ENCODE results near the gene OR10S1.
"Not testable (repeated sequence)": the region's sequence is repeated elsewhere in the genome, so short reads cannot be mapped to it uniquely, and the experiment has no call there.

Gene OR10S1

GRCh38 chr11:123977731-123978347, at the start of gene OR10S1:
Gene OR10S1 (minus strand): TSS chr11:123977781. CDS start chr11:123977664, 117 bp downstream.
- H3K9me3 ChIP-seq (ENCODE audit: low read length) = no peaks in the 10 kb centered on the region
- no peaks in the 10 kb centered on the region for H3K4me1 ChIP-seq (ENCODE audit: insufficient read depth, low read length)
- no peak within 1 kb of the TSS for H3K4me3 ChIP-seq (ENCODE audit: low read length)
- H2AFZ ChIP-seq (ENCODE audit: low read depth, low read length) = no peak within 1 kb of the TSS
- no peaks in the 10 kb centered on the region for H3K27me3 ChIP-seq (ENCODE audit: insufficient read depth, low read length)
- no peaks in the 10 kb centered on the region for H3K36me3 ChIP-seq (ENCODE audit: insufficient read depth, low read length)

DNA sequence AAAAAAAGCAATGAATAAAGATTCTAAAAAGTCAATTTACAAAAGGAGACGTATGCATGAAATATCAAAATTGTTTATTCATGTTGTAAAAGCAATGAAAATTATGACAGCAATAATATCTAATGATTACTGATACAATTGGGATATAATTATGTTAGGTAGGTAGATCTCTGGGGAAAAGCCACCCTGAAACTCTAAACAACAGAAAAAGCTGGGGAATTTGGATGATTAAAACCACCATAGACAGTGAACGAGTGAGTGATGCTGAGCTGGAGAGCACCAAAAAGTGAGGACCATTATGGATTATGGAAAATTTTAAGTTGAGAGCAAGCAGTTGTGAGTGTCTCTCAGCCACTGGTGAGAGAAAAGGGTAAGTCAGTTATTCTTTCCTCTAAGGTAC, 48.9 kb upstream of the OR10S1 start, which contains the start of gene OR10G8:
Gene OR10G8, plus strand, starts transcription at position 301 of the 400 bp plus-strand sequence. CDS start 2,825 bp downstream, outside the sequence.
- Histone ChIP-seq H2AFZ (ENCODE audit: low read depth, low read length) (no peak within 1 kb of the TSS), H3K27me3 (ENCODE audit: insufficient read depth, low read length) (no peaks in the 10 kb centered on the region), H3K4me3 (ENCODE audit: low read length) (no peak within 1 kb of the TSS), H3K4me1 (ENCODE audit: insufficient read depth, low read length) (peaks cover 10% of the 10 kb centered on the region), H3K36me3 (ENCODE audit: insufficient read depth, low read length) (no peaks in the 10 kb centered on the region), H3K9me3 (ENCODE audit: low read length) (no peaks in the 10 kb centered on the region)

- H3K4me1 ChIP-seq (ENCODE audit: insufficient read depth, low read length); H3K36me3 ChIP-seq (ENCODE audit: insufficient read depth, low read length); H3K9me3 ChIP-seq (ENCODE audit: low read length); H3K4me3 ChIP-seq (ENCODE audit: low read length); H2AFZ ChIP-seq (ENCODE audit: low read depth, low read length); H3K27me3 ChIP-seq (ENCODE audit: insufficient read depth, low read length): not testable (repeated sequence)
Measured at GRCh38 chr11:124015837-124016236, 38.3 kb upstream of the OR10S1 start.

DNA sequence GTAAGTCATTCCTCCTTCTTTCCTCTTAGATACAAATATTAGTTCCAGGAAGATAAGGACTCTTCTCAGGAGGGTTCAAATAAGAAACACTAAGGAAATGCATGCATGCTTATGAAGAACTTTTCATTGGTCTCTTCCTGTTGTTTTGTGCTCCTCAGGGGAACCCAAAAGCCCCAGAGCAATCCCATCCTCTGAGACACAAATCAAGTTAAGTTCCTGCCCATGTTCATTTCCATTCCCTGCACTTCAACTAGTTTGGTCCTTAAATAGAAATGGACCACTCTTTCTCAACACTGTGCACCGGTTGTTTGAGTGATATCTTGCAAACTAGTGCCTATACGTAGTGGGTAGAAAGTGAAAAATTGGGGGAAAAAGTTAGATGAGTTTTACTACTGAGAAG, 35.1 kb upstream of the OR10S1 start, which contains the start of gene OR10G4:
Gene OR10G4, plus strand, starts transcription at position 301 of the 400 bp plus-strand sequence. CDS start 2,578 bp downstream, outside the sequence.
- Histone ChIP-seq H3K36me3 (ENCODE audit: insufficient read depth, low read length) (no peaks in the 10 kb centered on the region), H3K9me3 (ENCODE audit: low read length) (no peaks in the 10 kb centered on the region), H2AFZ (ENCODE audit: low read depth, low read length) (no peak within 1 kb of the TSS), H3K27me3 (ENCODE audit: insufficient read depth, low read length) (no peaks in the 10 kb centered on the region), H3K4me3 (ENCODE audit: low read length) (no peak within 1 kb of the TSS), H3K4me1 (ENCODE audit: insufficient read depth, low read length) (no peaks in the 10 kb centered on the region)

GRCh38 chr11:123995119-123995518, 17.5 kb upstream of the OR10S1 start, which contains the start of gene OR10G6:
Gene OR10G6 (minus strand): TSS chr11:123995161. CDS start chr11:123995161, 0 bp downstream.
- no peaks in the 10 kb centered on the region for H3K9me3 ChIP-seq (ENCODE audit: low read length)
- no peaks in the 10 kb centered on the region for H3K36me3 ChIP-seq (ENCODE audit: insufficient read depth, low read length)
- H2AFZ ChIP-seq (ENCODE audit: low read depth, low read length) = no peak within 1 kb of the TSS
- H3K27me3 ChIP-seq (ENCODE audit: insufficient read depth, low read length) = peaks cover 2% of the 10 kb centered on the region
- H3K4me1 ChIP-seq (ENCODE audit: insufficient read depth, low read length) = no peaks in the 10 kb centered on the region
- H3K4me3 ChIP-seq (ENCODE audit: low read length) = no peak within 1 kb of the TSS

- no peak overlapping the region for H2AFZ ChIP-seq (ENCODE audit: low read depth, low read length)
- no peaks in the 10 kb centered on the region for H3K27me3 ChIP-seq (ENCODE audit: insufficient read depth, low read length)
- no peaks in the 10 kb centered on the region for H3K4me1 ChIP-seq (ENCODE audit: insufficient read depth, low read length)
- no peaks in the 10 kb centered on the region for H3K36me3 ChIP-seq (ENCODE audit: insufficient read depth, low read length)
- no peak overlapping the region for H3K4me3 ChIP-seq (ENCODE audit: low read length)
- H3K9me3 ChIP-seq (ENCODE audit: low read length) = no peaks in the 10 kb centered on the region
Measured at GRCh38 chr11:123979311-123979710, 1.7 kb upstream of the OR10S1 start.

- Histone ChIP-seq H3K4me1 (ENCODE audit: insufficient read depth, low read length) (no peaks in the 10 kb centered on the region), H3K9me3 (ENCODE audit: low read length) (no peaks in the 10 kb centered on the region), H3K36me3 (ENCODE audit: insufficient read depth, low read length) (no peaks in the 10 kb centered on the region), H2AFZ (ENCODE audit: low read depth, low read length) (no peak overlapping the region), H3K4me3 (ENCODE audit: low read length) (no peak overlapping the region), H3K27me3 (ENCODE audit: insufficient read depth, low read length) (no peaks in the 10 kb centered on the region)
Measured at GRCh38 chr11:123976770-123977560, 616 bp downstream of the OR10S1 start.

DNA sequence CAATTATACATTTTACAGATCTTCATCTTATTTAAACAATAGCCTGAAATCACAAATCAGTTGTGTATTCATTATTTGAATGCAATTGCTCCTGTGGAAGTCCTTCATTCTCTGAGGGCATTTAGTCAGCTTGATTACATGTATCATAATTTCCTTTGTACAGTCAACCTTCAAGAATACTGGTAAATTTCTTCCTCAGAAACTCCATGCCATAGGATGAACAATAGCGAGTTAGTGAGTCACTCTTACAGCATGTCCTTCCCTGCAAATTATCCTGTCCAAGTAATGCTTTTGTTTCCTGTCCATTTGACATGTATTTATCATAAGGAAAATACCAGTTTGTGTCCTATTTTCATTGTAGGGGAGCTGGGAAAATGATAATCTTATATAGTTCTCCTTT, 3.8 kb downstream of the OR10S1 start:
- Histone ChIP-seq H3K4me1 (ENCODE audit: insufficient read depth, low read length) (no peaks in the 10 kb centered on the region), H3K27me3 (ENCODE audit: insufficient read depth, low read length) (no peaks in the 10 kb centered on the region), H3K9me3 (ENCODE audit: low read length) (no peaks in the 10 kb centered on the region), H3K36me3 (ENCODE audit: insufficient read depth, low read length) (no peaks in the 10 kb centered on the region), H2AFZ (ENCODE audit: low read depth, low read length) (no peak overlapping the region), H3K4me3 (ENCODE audit: low read length) (no peak overlapping the region)

- H3K4me3 ChIP-seq (ENCODE audit: low read length) = no peak overlapping the region
- H3K4me1 ChIP-seq (ENCODE audit: insufficient read depth, low read length) = no peaks in the 10 kb centered on the region
- H3K27me3 ChIP-seq (ENCODE audit: insufficient read depth, low read length) = no peaks in the 10 kb centered on the region
- no peaks in the 10 kb centered on the region for H3K9me3 ChIP-seq (ENCODE audit: low read length)
- no peaks in the 10 kb centered on the region for H3K36me3 ChIP-seq (ENCODE audit: insufficient read depth, low read length)
- no peak overlapping the region for H2AFZ ChIP-seq (ENCODE audit: low read depth, low read length)
Measured at GRCh38 chr11:123956752-123957151, 20.8 kb downstream of the OR10S1 start.

DNA sequence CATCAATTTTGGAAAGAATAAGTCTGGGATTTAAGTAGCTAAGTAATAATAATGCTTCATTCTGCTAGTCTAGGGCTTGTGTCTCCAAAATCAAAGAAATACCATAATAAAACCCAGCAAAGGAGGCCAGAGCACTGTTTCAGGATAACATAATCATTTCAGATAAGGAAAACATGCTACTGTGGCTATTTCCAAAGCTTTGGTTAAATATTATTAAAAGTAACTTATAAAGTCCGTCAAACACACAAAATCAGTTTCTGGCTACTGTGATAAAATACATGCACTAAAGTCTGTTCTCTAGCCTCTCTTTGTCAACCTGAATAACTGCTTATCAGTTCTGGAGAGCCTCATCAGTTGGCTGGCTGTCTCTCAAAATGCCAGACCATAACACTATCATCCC, 32.4 kb downstream of the OR10S1 start:
- Histone ChIP-seq H3K9me3 (ENCODE audit: low read length) (no peaks in the 10 kb centered on the region), H3K27me3 (ENCODE audit: insufficient read depth, low read length) (peaks cover 2% of the 10 kb centered on the region), H3K36me3 (ENCODE audit: insufficient read depth, low read length) (no peaks in the 10 kb centered on the region), H3K4me1 (ENCODE audit: insufficient read depth, low read length) (no peaks in the 10 kb centered on the region), H3K4me3 (ENCODE audit: low read length) (no peak overlapping the region), H2AFZ (ENCODE audit: low read depth, low read length) (no peak overlapping the region)

GRCh38 chr11:123943738-123944137, 33.8 kb downstream of the OR10S1 start, which contains the start of gene OR6T1:
Gene OR6T1 (minus strand): TSS chr11:123943838. CDS start chr11:123943838, 0 bp downstream.
- no peaks in the 10 kb centered on the region for H3K4me1 ChIP-seq (ENCODE audit: insufficient read depth, low read length)
- no peaks in the 10 kb centered on the region for H3K9me3 ChIP-seq (ENCODE audit: low read length)
- H3K36me3 ChIP-seq (ENCODE audit: insufficient read depth, low read length) = no peaks in the 10 kb centered on the region
- no peak within 1 kb of the TSS for H2AFZ ChIP-seq (ENCODE audit: low read depth, low read length)
- no peaks in the 10 kb centered on the region for H3K27me3 ChIP-seq (ENCODE audit: insufficient read depth, low read length)
- H3K4me3 ChIP-seq (ENCODE audit: low read length) = no peak within 1 kb of the TSS

DNA sequence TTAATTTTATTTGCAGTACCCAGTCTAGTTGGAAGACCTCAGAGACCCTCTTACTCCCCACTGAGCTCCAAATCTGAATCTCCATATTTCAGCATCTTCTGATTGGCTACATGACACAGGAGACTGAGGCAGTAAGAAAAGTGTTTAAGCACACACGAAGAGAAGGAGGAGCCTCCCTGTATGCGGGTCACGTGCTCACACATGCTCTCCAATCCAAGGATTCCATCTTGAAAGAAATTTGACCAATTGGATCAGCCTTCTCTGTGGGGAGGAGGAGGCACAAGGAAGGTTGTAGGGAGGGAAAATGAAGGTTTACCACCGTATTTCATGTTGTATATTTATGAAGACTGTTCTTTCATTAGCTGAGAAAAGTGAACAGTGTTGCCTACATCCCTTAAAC, 35.2 kb downstream of the OR10S1 start:
- no peak overlapping the region for H2AFZ ChIP-seq (ENCODE audit: low read depth, low read length)
- H3K9me3 ChIP-seq (ENCODE audit: low read length) = no peaks in the 10 kb centered on the region
- H3K4me1 ChIP-seq (ENCODE audit: insufficient read depth, low read length) = no peaks in the 10 kb centered on the region
- no peaks in the 10 kb centered on the region for H3K36me3 ChIP-seq (ENCODE audit: insufficient read depth, low read length)
- H3K27me3 ChIP-seq (ENCODE audit: insufficient read depth, low read length) = no peaks in the 10 kb centered on the region
- no peak overlapping the region for H3K4me3 ChIP-seq (ENCODE audit: low read length)

GRCh38 chr11:123939317-123939716, 38.3 kb downstream of the OR10S1 start, which contains the start of gene OR4D5:
Gene OR4D5 (plus strand): TSS chr11:123939617. CDS start chr11:123939617, 0 bp downstream.
- no peaks in the 10 kb centered on the region for H3K27me3 ChIP-seq (ENCODE audit: insufficient read depth, low read length)
- H3K4me1 ChIP-seq (ENCODE audit: insufficient read depth, low read length) = no peaks in the 10 kb centered on the region
- H3K9me3 ChIP-seq (ENCODE audit: low read length) = no peaks in the 10 kb centered on the region
- no peak within 1 kb of the TSS for H3K4me3 ChIP-seq (ENCODE audit: low read length)
- no peak within 1 kb of the TSS for H2AFZ ChIP-seq (ENCODE audit: low read depth, low read length)
- H3K36me3 ChIP-seq (ENCODE audit: insufficient read depth, low read length) = no peaks in the 10 kb centered on the region

Data from neuron (in vitro differentiated cells).